Liver (tissue), 9 donors: ENCODE measurements around the gene TDRD9. TPM values are rescaled to one million over a fixed set of nuclear protein-coding genes. Genes with fewer than 3 reads are reported as not detected.

ENCODE experiments used
- DNase-seq: peaks from one replicate; pipeline ENCODE4 v3.0.0-alpha.2; 2017; ENCODE audit warnings: low spot score
- H3K27ac ChIP-seq, 2 donors: one replicate each; pipeline ENCODE4 v1.7.0; 2013; ENCODE audit warnings: inconsistent platforms in 2 of 2, low read length in 2 of 2, control low read depth in 1 of 2, low read depth in 1 of 2, mild to moderate bottlenecking in 1 of 2
- H3K27me3 ChIP-seq, 4 donors: one replicate each; pipeline versions ENCODE4 v1.6.1 to v1.7.0; 2013; ENCODE audit warnings: low read length in 3 of 4, inconsistent platforms in 1 of 4, mild to moderate bottlenecking in 1 of 4, moderate library complexity in 1 of 4; ENCODE audit not compliant: control insufficient read depth in 4 of 4, insufficient read depth in 4 of 4
- H3K36me3 ChIP-seq, 4 donors: one replicate each; pipeline versions ENCODE4 v1.6.1 to v1.7.0; 2013; ENCODE audit warnings: low read length in 3 of 4, mild to moderate bottlenecking in 3 of 4, low read depth in 1 of 4, moderate library complexity in 1 of 4; ENCODE audit not compliant: control insufficient read depth in 4 of 4, insufficient read depth in 3 of 4
- H3K4me1 ChIP-seq, 4 donors: one replicate each; pipeline versions ENCODE4 v1.6.1 to v1.7.0; 2013; ENCODE audit warnings: low read length in 3 of 4, mild to moderate bottlenecking in 3 of 4, moderate library complexity in 1 of 4; ENCODE audit not compliant: control insufficient read depth in 4 of 4, insufficient read depth in 4 of 4
- H3K4me3 ChIP-seq, 3 donors: one replicate each; pipeline versions ENCODE4 v1.6.1 to v1.7.0; 2013; ENCODE audit warnings: low read length in 3 of 3, control low read depth in 1 of 3, low read depth in 1 of 3, mild to moderate bottlenecking in 1 of 3
- H3K9ac ChIP-seq, 2 donors: one replicate each; pipeline ENCODE4 v1.7.0; 2013; ENCODE audit warnings: low read length in 2 of 2, mild to moderate bottlenecking in 2 of 2, moderate library complexity in 2 of 2, control low read depth in 1 of 2, low read depth in 1 of 2
- H3K9me3 ChIP-seq, 4 donors: one replicate each; pipeline versions ENCODE4 v1.6.1 to v1.7.0; 2013; ENCODE audit warnings: low read length in 3 of 4; ENCODE audit not compliant: control insufficient read depth in 4 of 4
- ATF3 ChIP-seq: IDR thresholded peaks from 2 replicates; pipeline ENCODE4 v1.6.1; 2016; ENCODE audit warnings: antibody characterized with exemption
- EGR1 ChIP-seq, 2 donors: IDR thresholded peaks; 2 replicates each; pipeline ENCODE4 v1.6.1; 2016 to 2018; ENCODE audit warnings: antibody characterized with exemption in 2 of 2, low read depth in 2 of 2
- FOXA1 ChIP-seq: IDR thresholded peaks from 2 replicates; pipeline ENCODE4 v1.6.1; 2016; ENCODE audit warnings: antibody characterized with exemption
- FOXA2 ChIP-seq: IDR thresholded peaks from 2 replicates; pipeline ENCODE4 v1.6.1; 2016; ENCODE audit warnings: antibody characterized with exemption
- GABPA ChIP-seq, 2 donors: IDR thresholded peaks in 1 of 2; conservative IDR thresholded peaks in 1 of 2; 2 replicates each; pipeline ENCODE4 v1.6.1; 2016; ENCODE audit warnings: antibody characterized with exemption in 2 of 2, mild to moderate bottlenecking in 1 of 2, moderate library complexity in 1 of 2
- HNF4G ChIP-seq: IDR thresholded peaks from 2 replicates; pipeline ENCODE4 v1.6.1; 2016; ENCODE audit warnings: antibody characterized with exemption
- JUND ChIP-seq, 2 donors: IDR thresholded peaks; 2 replicates each; pipeline ENCODE4 v1.6.1; 2016; ENCODE audit warnings: antibody characterized with exemption in 2 of 2
- NR2F2 ChIP-seq: IDR thresholded peaks from 2 replicates; pipeline ENCODE4 v1.6.1; 2016; ENCODE audit warnings: antibody characterized with exemption
- RAD21 ChIP-seq, 2 donors: IDR thresholded peaks; 2 replicates each; pipeline ENCODE4 v1.6.1; 2016; ENCODE audit warnings: antibody characterized with exemption in 2 of 2, mild to moderate bottlenecking in 2 of 2
- REST ChIP-seq: IDR thresholded peaks from 2 replicates; pipeline ENCODE4 v1.6.1; 2016; ENCODE audit warnings: antibody characterized with exemption, mild to moderate bottlenecking
- RXRA ChIP-seq, 2 donors: IDR thresholded peaks; 2 replicates each; pipeline ENCODE4 v1.6.1; 2017 to 2018; ENCODE audit warnings: antibody characterized with exemption in 2 of 2, mild to moderate bottlenecking in 1 of 2
- SP1 ChIP-seq: IDR thresholded peaks from 2 replicates; pipeline ENCODE4 v1.6.1; 2018; ENCODE audit warnings: antibody characterized with exemption, mild to moderate bottlenecking
- TAF1 ChIP-seq: conservative IDR thresholded peaks from 2 replicates; pipeline ENCODE4 v1.6.1; 2016; ENCODE audit warnings: antibody characterized with exemption, mild to moderate bottlenecking
- YY1 ChIP-seq: IDR thresholded peaks from 2 replicates; pipeline ENCODE4 v1.6.1; 2016; ENCODE audit warnings: antibody characterized with exemption, mild to moderate bottlenecking
- WGBS: extraction: QIAGEN DNeasy Blood & Tissue Kit; methylation state at CpG from one replicate; pipeline ENCODE4 v1.1.7; 2013; 5-methylcytosine and 5-hydroxymethylcytosine counted together
- polyA plus RNA-seq, 2 donors: library from polyadenylated mRNA; stranded (reverse) in 1 of 2; unstranded in 1 of 2; fragments of 200-250 nt in 1 of 2; fragments of >200 nt in 1 of 2; fragmentation: Nextera tagmentation in 1 of 2; extraction: Ambion mirVana in 1 of 2; gene quantifications; one replicate each; pipeline versions ENCODE4 v1.2.1 to v1.2.3, GENCODE V29; 2013 to 2015
- total RNA-seq, 2 donors: library from RNA; depleted of rRNA; stranded (reverse); fragments of >200 nt; gene quantifications; one replicate each; pipeline ENCODE4 v1.2.3, GENCODE V29; 2014
- TF ChIP-seq, protein P1 (sequence below): fragments of 150-350 bp; IDR thresholded peaks from 2 replicates; pipeline ENCODE4 v1.5.1; 2017; ENCODE audit warnings: improper control_type of control experiment, low read depth, low read length; ENCODE audit not compliant: missing input control
- TF ChIP-seq, protein P2 (sequence below): IDR thresholded peaks from 2 replicates; pipeline ENCODE4 v1.6.1; 2016; ENCODE audit warnings: antibody characterized with exemption
- TF ChIP-seq, protein P3 (sequence below): IDR thresholded peaks from 2 replicates; pipeline ENCODE4 v1.6.1; 2016; ENCODE audit warnings: antibody characterized with exemption
- donor health status: healthy.
- donor health status: healthy.
- donor health status: healthy.
- donor health status: healthy.
- donor health status: healthy.

The TDRD9 gene
- total and polyA plus RNA-seq, 4 donors: 0.12 to 1.0 (median 0.46) TPM

DNA sequence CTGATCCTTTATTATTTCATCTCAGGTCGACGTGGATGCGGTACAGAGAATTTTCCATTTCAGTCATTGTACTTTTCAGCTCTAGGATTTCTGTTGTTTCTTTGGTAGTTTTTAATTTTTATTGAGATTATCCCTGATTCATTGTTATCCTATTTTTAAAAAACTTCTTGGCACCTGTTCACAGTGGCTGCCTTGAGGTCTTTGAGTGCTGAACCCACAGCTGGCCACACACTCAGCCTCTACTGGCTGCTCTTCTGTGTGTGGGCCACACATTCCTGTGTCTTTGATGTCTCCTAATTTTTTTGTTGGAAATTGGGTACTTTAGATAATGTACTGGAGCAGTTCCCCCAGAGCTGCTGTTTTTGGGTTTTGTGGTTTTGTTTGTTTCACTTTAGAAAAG lies 119.5 kb downstream of the TDRD9 start:
- no peaks in the 10 kb centered on the region for H3K9me3 ChIP-seq
- no peaks in the 10 kb centered on the region for H3K27me3 ChIP-seq
- 97% methylated on average over 3 of the region's 3 CpGs for WGBS
- TF ChIP-seq NR2F2 (no peak), FOXA2 (no peak), SP1 (no peak), EGR1 (IDR thresholded peaks at IDR 0.05; ENCODE audit: low read depth in 2 of 2) (no peak), HNF4G (no peak), ATF3 (no peak)
- TF ChIP-seq, protein P1, sequence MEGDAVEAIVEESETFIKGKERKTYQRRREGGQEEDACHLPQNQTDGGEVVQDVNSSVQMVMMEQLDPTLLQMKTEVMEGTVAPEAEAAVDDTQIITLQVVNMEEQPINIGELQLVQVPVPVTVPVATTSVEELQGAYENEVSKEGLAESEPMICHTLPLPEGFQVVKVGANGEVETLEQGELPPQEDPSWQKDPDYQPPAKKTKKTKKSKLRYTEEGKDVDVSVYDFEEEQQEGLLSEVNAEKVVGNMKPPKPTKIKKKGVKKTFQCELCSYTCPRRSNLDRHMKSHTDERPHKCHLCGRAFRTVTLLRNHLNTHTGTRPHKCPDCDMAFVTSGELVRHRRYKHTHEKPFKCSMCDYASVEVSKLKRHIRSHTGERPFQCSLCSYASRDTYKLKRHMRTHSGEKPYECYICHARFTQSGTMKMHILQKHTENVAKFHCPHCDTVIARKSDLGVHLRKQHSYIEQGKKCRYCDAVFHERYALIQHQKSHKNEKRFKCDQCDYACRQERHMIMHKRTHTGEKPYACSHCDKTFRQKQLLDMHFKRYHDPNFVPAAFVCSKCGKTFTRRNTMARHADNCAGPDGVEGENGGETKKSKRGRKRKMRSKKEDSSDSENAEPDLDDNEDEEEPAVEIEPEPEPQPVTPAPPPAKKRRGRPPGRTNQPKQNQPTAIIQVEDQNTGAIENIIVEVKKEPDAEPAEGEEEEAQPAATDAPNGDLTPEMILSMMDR: no peak
- TF ChIP-seq, protein P2, sequence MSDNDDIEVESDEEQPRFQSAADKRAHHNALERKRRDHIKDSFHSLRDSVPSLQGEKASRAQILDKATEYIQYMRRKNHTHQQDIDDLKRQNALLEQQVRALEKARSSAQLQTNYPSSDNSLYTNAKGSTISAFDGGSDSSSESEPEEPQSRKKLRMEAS: no peak
- H3K27ac ChIP-seq: no peak overlapping the region
- DNase-seq: no peak
- H3K4me1 ChIP-seq: no peaks in the 10 kb centered on the region
- H3K9ac ChIP-seq: no peak overlapping the region
- no peak overlapping the region for H3K4me3 ChIP-seq
- no peaks in the 10 kb centered on the region for H3K36me3 ChIP-seq

DNA sequence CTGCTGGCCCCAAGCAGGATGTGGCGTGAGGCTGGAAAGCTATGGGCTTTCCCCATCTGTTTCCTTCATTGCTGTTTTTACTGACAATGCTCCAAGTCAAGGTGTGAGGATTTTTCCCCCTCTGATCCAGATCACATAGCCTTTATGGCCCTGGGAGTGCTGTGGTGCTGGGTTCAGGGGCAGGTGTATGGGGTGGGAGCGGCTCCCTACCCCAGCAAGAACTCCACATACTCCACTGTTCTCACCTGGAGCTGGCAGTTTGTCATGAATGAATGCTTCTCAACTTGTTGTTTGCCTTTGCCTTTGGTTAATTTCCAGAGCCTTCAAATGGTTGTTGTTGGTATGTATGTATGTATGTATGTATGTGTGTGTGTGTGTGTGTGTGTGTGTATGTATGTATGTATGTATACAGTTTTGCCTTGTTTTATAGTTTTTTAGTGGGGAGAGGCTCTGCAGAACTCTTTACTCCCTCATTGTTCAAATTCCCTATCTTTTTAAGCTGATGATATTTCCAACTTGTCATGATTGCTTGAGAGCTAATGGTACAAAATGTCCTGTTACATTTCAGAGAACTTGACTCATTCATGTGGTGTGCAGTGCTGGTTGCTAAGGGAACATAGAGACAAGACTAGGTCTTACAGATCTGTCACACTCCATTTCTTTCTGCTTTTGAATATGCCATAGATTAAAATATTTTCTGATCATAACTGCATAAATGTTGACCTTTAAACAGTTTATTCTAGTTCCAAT lies 120.7 kb downstream of the TDRD9 start:
- Histone ChIP-seq H3K9me3 (no peaks in the 10 kb centered on the region), H3K4me3 (no peak overlapping the region), H3K27ac (no peak overlapping the region), H3K4me1 (no peaks in the 10 kb centered on the region), H3K27me3 (no peaks in the 10 kb centered on the region), H3K9ac (no peak overlapping the region), H3K36me3 (no peaks in the 10 kb centered on the region)
- no peak for DNase-seq
- 87% methylated on average over 2 of the region's 2 CpGs for WGBS
- TF ChIP-seq REST: no peak
- TF ChIP-seq, protein P3, sequence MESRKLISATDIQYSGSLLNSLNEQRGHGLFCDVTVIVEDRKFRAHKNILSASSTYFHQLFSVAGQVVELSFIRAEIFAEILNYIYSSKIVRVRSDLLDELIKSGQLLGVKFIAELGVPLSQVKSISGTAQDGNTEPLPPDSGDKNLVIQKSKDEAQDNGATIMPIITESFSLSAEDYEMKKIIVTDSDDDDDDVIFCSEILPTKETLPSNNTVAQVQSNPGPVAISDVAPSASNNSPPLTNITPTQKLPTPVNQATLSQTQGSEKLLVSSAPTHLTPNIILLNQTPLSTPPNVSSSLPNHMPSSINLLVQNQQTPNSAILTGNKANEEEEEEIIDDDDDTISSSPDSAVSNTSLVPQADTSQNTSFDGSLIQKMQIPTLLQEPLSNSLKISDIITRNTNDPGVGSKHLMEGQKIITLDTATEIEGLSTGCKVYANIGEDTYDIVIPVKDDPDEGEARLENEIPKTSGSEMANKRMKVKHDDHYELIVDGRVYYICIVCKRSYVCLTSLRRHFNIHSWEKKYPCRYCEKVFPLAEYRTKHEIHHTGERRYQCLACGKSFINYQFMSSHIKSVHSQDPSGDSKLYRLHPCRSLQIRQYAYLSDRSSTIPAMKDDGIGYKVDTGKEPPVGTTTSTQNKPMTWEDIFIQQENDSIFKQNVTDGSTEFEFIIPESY: no peak
- TF ChIP-seq, protein P2: no peak
- no peak for TF ChIP-seq FOXA1
- TF ChIP-seq FOXA2: no peak
- TF ChIP-seq ATF3: no peak
- TF ChIP-seq, protein P1: no peak
- no peak for TF ChIP-seq JUND (IDR thresholded peaks at IDR 0.05)
- TF ChIP-seq RXRA (IDR thresholded peaks at IDR 0.05): no peak
- no peak for TF ChIP-seq YY1
- no peak for TF ChIP-seq HNF4G
- no peak for TF ChIP-seq GABPA (IDR thresholded peaks at IDR 0.05 in 1 of 2, conservative IDR thresholded peaks at IDR 0.05 in 1 of 2)
- no peak for TF ChIP-seq EGR1 (IDR thresholded peaks at IDR 0.05; ENCODE audit: low read depth in 2 of 2)
- TF ChIP-seq TAF1: no peak
- no peak for TF ChIP-seq SP1
- TF ChIP-seq NR2F2: no peak
- no peak for TF ChIP-seq RAD21 (IDR thresholded peaks at IDR 0.05)
